Measurements from ENCODE around the gene AFF1. TPM values are rescaled to one million over a fixed set of nuclear protein-coding genes. Genes with fewer than 3 reads are reported as not detected.

Gene AFF1
- total RNA-seq, 1 donor from 2014 or later, result 89.3 TPM

- no peak overlapping the region for H3K27ac Mint-ChIP-seq
- no peak for DNase-seq (ENCODE audit: low spot score, unreplicated experiment)
- no peaks in the 10 kb centered on the region for H3K27me3 Mint-ChIP-seq
- no peaks in the 10 kb centered on the region for H3K9me3 Mint-ChIP-seq (ENCODE audit: low read depth)
- peaks cover 4% of the 10 kb centered on the region for H3K4me1 Mint-ChIP-seq (ENCODE audit: low read depth)
- no peaks in the 10 kb centered on the region for H3K36me3 Mint-ChIP-seq (ENCODE audit: insufficient read depth)
- TF ChIP-seq CTCF (IDR thresholded peaks at IDR 0.05; ENCODE audit: unreplicated experiment), result no peak
- no peak overlapping the region for H3K4me3 Mint-ChIP-seq (ENCODE audit: low read depth)
Observed at GRCh38 chr4:86894455-86894854, 40.4 kb upstream of the AFF1 start.

GRCh38 chr4:86895692-86896488, 38.9 kb upstream of the AFF1 start:
- no peaks in the 10 kb centered on the region for H3K27me3 Mint-ChIP-seq
- H3K27ac Mint-ChIP-seq, result no peak overlapping the region
- H3K36me3 Mint-ChIP-seq (ENCODE audit: insufficient read depth), result no peaks in the 10 kb centered on the region
- no peaks in the 10 kb centered on the region for H3K9me3 Mint-ChIP-seq (ENCODE audit: low read depth)
- no peak overlapping the region for H3K4me3 Mint-ChIP-seq (ENCODE audit: low read depth)
- TF ChIP-seq CTCF (IDR thresholded peaks at IDR 0.05; ENCODE audit: unreplicated experiment), result peak; percentile 80
- DNase-seq (ENCODE audit: low spot score, unreplicated experiment), result no peak
- peaks cover 4% of the 10 kb centered on the region for H3K4me1 Mint-ChIP-seq (ENCODE audit: low read depth)

- no peak overlapping the region for H3K27ac Mint-ChIP-seq
- no peak overlapping the region for H3K4me3 Mint-ChIP-seq (ENCODE audit: low read depth)
- TF ChIP-seq CTCF (IDR thresholded peaks at IDR 0.05; ENCODE audit: unreplicated experiment), result no peak
- H3K9me3 Mint-ChIP-seq (ENCODE audit: low read depth), result peaks cover 1% of the 10 kb centered on the region
- no peaks in the 10 kb centered on the region for H3K27me3 Mint-ChIP-seq
- H3K36me3 Mint-ChIP-seq (ENCODE audit: insufficient read depth), result peaks cover under 1% of the 10 kb centered on the region
- no peak for DNase-seq (ENCODE audit: low spot score, unreplicated experiment)
- no peaks in the 10 kb centered on the region for H3K4me1 Mint-ChIP-seq (ENCODE audit: low read depth)
Observed at GRCh38 chr4:86896596-86896995, 38.2 kb upstream of the AFF1 start.

GRCh38 chr4:86898562-86898961, 36.2 kb upstream of the AFF1 start:
- no peak for DNase-seq (ENCODE audit: low spot score, unreplicated experiment)
- H3K4me3 Mint-ChIP-seq (ENCODE audit: low read depth), result no peak overlapping the region
- no peaks in the 10 kb centered on the region for H3K27me3 Mint-ChIP-seq
- no peak overlapping the region for H3K27ac Mint-ChIP-seq
- H3K36me3 Mint-ChIP-seq (ENCODE audit: insufficient read depth), result peaks cover 2% of the 10 kb centered on the region
- peaks cover 8% of the 10 kb centered on the region for H3K9me3 Mint-ChIP-seq (ENCODE audit: low read depth)
- H3K4me1 Mint-ChIP-seq (ENCODE audit: low read depth), result no peaks in the 10 kb centered on the region
- peak; percentile 48 for TF ChIP-seq CTCF (IDR thresholded peaks at IDR 0.05; ENCODE audit: unreplicated experiment)

GRCh38 chr4:86901864-86902263, 32.9 kb upstream of the AFF1 start:
- Mint-ChIP-seq H3K36me3 (ENCODE audit: insufficient read depth) (peaks cover 2% of the 10 kb centered on the region), H3K9me3 (ENCODE audit: low read depth) (peaks cover 8% of the 10 kb centered on the region), H3K4me1 (ENCODE audit: low read depth) (no peaks in the 10 kb centered on the region), H3K27ac (peak overlapping the region; percentile 47), H3K4me3 (ENCODE audit: low read depth) (no peak overlapping the region), H3K27me3 (no peaks in the 10 kb centered on the region)
- no peak for DNase-seq (ENCODE audit: low spot score, unreplicated experiment)
- TF ChIP-seq CTCF (IDR thresholded peaks at IDR 0.05; ENCODE audit: unreplicated experiment), result no peak

Measured in progenitor cell of endocrine pancreas (in vitro differentiated cells).